GM12874 (cell line): Measurements from ENCODE around the gene SUN5.

Experiments used
- TF ChIP-seq, protein P1 (sequence below): IDR thresholded peaks from 2 replicates; pipeline ENCODE4 v1.5.1; 2011; ENCODE audit warnings: low read depth, mild to moderate bottlenecking, control low read depth, low read length, moderate library complexity; ENCODE audit not compliant: insufficient read depth

The SUN5 gene

DNA sequence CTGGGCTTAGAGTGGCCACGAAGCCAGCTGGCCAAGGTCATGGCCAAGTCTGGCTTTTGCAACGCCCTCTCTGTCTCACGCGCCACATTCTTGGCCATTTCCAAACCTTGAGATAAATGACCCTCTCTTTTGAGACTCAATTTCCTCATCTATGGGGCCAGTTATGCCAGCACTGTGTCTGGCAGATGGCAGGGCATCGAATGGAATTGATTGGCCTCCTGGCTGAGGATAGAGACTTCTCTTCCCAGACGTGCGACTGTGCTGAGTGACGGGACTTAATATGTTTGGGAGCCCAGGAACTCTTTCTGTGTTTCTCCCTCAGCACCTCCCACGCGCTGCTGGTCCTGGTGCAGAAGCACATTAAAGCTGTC lies 10.9 kb upstream of the SUN5 start:
- TF ChIP-seq, protein P1, sequence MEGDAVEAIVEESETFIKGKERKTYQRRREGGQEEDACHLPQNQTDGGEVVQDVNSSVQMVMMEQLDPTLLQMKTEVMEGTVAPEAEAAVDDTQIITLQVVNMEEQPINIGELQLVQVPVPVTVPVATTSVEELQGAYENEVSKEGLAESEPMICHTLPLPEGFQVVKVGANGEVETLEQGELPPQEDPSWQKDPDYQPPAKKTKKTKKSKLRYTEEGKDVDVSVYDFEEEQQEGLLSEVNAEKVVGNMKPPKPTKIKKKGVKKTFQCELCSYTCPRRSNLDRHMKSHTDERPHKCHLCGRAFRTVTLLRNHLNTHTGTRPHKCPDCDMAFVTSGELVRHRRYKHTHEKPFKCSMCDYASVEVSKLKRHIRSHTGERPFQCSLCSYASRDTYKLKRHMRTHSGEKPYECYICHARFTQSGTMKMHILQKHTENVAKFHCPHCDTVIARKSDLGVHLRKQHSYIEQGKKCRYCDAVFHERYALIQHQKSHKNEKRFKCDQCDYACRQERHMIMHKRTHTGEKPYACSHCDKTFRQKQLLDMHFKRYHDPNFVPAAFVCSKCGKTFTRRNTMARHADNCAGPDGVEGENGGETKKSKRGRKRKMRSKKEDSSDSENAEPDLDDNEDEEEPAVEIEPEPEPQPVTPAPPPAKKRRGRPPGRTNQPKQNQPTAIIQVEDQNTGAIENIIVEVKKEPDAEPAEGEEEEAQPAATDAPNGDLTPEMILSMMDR, result no peak

DNA sequence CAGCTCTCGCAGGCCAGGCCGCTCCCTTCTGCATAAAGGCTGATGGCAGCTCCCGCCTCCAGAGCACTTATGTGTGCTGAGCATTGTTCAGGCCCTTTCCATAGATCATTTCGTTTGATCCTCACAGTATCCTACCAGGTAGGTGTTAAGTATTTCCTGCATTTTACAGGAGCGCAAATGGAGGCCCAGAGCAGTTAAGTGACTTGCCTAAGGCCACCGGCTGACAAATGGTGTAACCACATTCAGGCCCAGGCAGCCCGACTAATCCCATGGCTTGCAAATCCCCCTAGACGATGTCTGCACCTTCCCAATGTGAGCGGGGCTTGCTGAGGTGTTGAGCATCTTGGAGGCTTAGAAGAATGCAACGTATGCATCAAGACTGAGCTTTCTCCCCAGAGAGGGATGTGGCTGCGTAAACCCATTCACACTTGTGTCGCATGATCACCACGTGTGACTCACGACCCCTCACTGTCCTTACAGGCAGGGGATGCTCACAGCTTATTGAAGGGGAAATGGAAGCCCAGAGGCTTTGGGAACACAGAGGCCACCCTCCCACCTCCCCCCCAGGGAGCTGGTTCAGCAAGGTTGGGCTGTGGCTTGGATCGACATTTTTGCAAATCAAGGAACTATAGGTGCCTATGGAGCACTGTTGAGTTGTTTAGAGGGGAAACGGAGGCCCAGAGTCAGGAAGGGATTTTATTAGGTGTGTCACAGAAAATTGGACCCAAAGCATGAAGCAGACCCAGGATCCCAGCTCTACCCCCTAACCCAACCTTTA lies 10.3 kb upstream of the SUN5 start:
- TF ChIP-seq, protein P1, result no peak

DNA sequence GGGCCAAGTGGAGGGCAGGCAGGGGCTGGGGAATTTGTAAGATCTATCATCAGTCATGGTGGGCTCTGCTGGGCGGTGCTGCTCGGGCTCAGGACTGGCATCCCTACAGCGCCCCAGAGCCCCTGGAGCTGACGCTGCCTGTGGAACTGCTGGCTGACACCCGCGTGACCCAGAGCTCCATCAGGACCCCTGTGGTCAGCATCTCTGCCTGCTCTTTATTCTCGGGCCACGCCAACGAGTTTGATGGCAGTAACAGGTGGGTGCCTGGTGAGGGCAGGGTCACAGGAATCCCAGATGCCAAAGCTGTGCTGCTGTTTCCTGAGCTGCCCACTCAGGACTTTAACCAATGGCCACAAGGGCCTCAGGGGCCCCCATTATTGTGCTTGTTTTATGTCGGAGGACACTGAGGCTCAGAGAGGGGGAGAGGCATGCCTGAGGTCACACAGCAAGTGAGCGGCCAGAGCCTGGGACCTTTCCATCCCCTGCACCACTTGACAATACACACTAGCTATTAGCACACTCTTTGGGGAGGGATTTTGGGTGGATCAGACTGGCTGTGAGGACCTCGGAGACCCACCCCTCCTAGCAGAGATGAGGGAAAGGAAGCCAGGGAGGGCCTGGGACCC lies 9.6 kb upstream of the SUN5 start:
- TF ChIP-seq, protein P1, result no peak

DNA sequence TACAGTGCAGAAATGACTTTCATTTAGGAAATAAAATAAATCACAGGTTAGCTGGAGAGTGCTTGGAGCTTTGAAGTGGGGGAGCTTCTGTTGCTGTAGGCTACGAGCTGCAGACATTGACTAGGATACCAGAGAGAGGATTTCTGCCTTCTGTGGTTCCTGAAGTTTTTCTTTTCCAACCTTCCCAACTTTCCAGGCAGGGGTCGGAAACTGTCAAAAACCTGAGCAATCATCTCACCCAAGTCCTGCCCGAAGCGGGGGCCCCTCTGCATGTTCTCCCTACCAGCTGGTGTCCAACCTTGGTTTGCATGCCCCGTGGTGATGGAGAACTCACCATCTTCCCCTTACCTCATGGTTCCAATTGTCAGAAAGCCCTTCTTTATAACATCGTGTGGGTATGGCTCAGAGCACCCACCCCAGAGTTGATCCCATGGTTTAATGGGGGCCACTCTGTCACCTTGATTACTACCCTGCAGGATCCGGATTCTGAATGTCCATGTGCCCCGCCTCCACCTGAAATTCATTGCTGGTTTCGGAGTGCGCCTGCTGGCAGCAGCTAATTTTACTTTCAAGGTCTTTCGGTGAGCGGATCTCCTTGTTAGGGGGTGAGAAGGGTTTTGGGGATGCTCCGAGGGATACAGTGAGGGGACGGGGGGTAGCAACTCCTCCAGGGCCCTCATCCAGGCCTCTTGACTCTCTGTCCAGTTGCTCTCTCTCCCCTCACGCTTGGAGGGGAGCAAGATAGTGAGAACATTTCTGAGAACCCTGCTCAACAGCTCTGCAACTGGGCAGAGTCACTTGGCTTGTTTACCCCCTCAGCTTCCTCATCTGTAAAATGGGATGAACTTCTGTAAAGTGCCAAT lies 8.3 kb upstream of the SUN5 start:
- TF ChIP-seq, protein P1, result no peak

DNA sequence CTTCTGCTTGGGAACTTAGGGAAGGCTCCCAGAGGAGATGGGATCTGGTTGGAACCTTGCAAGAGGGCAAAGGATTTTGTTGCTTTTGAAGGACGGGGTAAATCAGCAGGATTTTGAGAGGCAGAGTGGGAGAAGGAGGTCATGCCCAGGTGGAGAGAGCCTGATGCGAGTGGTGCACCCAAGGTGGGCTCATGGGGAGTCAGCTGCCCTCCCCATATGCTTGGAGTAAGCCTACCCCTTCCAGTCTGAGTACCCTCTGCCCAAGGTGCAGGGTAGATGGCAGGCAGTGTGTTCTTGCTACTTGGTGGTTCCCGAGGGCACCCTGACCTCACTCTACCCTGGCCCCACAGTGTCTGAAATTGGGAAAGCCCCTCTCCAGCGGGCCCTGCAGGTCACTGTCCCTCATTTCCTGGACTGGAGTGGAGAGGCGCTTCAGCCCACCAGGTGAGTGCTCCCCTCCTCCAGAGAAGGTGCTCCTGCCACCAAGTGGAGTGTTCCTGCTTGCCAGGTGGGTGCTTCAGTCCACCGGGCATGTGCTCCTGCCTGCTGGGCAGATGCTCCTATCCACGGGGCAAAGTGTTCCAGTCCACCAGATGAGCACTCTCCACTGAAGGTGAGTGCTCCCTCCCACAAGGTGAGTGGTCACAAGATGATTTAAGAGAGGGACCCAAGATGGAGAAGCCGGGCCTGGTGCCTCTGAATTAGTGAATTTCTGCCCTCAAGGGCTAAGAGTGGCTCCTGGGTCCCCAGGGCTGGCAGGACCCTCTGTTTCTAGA lies 6.6 kb upstream of the SUN5 start:
- TF ChIP-seq, protein P1, result no peak

DNA sequence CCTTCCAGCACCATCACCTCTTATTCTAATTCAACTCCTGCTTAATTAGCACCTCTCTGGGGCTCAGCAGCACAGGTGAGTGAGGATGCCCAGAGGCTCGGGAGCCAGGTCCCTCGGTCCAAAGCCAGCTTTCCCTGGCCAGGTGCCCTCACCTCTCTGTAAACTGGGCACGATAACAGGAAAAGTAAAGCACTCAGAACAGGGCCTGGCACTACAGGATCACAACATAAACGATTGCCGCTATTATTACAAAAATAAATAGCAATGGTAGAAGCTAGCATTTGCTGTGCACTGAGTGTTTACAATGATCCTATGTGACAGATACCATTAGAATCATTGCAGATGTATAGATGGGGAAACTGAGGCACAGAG lies 5.9 kb upstream of the SUN5 start:
- TF ChIP-seq, protein P1, result no peak
